GM18502 (cell line): Measurements from ENCODE around the gene ATP6V0E2.
"Not testable (repeated sequence)": the region's sequence is repeated elsewhere in the genome, so short reads cannot be mapped to it uniquely, and the experiment has no call there.

ENCODE experiments used
- ATAC-seq: cut with Tn5 transposase; IDR thresholded peaks from one replicate; pipeline ENCODE4 v1.9.1; 2021; ENCODE audit warnings: mild to moderate bottlenecking; ENCODE audit not compliant: unreplicated experiment, poor library complexity

Gene ATP6V0E2

DNA sequence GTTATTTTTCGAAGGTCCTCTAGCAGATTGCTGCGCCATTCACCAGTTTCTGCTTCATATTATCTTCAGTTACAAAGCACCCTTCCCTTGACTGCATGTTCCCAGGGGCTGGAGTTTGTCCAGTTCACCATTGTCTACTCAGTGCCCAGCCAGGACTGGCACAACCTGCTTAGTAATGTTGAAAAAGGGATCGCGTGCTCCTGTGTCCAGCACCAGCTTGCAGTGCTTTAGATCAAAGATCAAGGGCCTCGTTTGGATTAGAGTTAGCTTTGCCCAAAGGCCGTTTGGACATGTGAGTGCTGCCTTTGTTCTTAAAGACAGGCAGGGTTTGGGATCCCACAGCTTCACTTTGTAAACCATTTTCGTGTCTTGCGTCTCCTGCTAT lies 867 bp downstream of the ATP6V0E2 start:
- ATAC-seq: no peak

DNA sequence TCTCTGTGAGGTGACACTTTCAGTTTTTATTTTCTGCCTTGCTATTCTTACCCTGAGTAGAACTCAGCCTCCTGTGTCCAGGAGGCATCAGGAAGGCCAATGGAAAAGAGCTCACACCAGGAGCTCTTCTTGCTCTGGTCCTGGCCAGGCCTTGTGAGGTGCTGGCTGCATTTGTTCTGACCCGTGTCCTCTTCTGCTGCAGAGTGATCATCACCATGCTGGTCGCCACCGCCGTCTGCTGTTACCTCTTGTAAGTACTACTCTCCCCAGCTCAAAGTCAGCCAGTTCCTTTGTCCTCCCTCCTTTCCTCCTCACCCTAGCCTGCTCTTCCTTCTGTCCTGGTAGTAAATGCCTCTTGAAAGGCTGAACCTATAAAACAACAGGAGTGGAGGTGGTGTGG lies 1.6 kb downstream of the ATP6V0E2 start:
- no peak for ATAC-seq

DNA sequence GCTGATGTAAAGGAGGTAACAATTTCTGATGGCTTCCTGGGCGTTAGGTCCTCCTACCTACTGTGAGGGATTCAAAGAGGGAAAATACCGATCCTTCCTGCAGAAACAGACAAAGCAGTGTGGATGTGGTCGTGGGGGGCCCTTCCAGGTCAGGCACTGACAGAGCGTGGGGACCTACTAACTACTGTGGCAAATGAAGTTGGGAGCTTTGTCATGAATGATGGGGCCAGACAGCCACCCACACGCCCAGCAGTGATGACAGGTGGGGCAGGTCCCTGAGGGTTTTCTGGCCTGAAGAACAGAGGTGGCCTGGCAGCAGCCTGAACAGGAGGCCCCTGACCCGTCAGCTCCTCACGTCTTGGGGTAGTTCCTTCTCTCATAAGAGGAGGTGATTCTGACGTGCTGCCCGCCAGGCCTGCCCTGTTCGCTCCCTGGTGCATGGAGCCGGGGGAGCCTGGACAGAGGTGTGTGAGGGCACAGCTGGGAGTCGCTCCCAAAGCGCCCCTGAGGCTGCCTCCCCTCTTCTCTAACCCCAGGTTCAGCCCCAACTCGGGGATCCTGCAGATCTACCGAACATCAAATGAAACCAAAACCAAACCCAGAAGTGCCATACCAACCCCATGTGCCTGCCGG lies 4.2 kb downstream of the ATP6V0E2 start:
- no peak for ATAC-seq

DNA sequence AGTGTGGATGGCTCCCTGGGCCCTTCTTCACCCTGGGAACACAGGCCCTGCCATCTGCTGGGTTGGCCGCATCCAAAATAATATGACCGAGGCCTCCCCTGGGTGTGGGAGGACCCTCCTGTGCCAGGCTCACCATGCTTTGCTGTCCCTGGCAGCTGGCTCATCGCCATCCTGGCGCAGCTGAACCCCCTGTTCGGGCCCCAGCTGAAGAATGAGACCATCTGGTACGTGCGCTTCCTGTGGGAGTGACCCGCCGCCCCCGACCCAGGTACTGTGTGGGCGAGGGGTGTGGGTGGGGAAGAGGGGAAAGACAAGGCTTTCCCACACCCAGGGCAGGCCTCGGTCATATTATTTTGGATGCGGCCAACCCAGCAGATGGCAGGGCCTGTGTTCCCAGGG lies 4.8 kb downstream of the ATP6V0E2 start:
- no peak for ATAC-seq

DNA sequence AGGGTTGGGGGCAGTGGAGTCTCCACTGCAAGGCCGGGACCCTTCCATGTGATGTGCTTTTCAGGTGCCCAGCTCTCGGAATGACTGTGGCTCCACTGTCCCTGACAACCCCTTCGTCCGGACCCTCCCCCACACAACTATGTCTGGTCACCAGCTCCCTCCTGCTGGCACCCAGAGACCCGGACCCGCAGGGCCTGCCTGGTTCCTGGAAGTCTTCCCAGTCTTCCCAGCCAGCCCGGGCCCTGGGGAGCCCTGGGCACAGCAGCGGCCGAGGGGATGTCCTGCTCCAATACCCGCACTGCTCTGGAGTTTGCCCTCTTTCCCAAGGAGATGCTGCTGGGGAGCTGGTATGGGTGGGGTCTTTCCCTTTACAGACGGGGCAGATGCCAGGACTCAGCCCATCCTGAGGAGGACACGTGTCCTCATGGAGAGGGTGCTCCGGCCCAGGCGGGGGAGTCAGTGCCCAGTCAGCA lies 5.5 kb downstream of the ATP6V0E2 start:
- ATAC-seq: no peak

DNA sequence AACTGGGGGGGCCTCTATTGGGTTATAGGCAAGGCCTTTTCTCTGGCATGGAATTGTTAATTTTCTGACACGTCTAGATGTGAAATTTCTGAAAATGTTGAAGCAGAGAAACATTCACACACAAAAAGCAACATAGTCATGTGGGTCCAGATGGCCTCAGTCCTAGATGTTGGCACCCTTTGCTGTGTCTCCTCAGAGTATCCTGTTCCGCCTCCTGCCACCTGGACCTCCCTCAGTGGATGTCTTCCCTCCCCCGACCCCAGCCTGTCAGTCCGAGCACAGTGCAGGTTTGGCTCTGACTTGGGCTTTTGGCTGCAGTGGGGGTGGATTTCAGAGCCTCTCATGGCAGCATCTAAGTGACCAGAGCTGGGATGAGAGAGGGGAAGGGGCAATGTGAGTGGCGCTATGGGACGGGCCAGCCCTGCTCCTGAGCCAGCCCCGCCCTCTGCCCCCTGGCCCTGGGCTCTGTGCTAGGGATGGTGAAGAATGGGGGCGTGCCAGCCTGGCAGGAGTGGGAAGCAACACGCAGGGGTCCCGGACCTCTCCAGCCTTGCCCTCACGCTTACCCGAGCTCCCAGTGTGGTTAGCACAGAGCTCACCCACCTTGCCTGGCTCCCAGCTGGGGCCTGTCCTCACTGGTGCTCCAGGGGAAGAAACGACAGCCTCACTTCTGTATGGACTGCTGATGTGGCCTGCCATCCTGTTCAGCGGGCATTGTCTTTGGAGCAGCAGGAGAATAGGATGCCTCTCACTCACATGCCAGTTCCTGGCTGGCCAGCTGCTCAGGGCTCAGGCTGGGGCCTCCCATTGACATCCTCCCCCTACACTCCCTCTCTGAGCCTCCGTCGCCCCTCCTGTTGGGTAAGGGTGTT lies 6.2 kb downstream of the ATP6V0E2 start:
- ATAC-seq: no peak

DNA sequence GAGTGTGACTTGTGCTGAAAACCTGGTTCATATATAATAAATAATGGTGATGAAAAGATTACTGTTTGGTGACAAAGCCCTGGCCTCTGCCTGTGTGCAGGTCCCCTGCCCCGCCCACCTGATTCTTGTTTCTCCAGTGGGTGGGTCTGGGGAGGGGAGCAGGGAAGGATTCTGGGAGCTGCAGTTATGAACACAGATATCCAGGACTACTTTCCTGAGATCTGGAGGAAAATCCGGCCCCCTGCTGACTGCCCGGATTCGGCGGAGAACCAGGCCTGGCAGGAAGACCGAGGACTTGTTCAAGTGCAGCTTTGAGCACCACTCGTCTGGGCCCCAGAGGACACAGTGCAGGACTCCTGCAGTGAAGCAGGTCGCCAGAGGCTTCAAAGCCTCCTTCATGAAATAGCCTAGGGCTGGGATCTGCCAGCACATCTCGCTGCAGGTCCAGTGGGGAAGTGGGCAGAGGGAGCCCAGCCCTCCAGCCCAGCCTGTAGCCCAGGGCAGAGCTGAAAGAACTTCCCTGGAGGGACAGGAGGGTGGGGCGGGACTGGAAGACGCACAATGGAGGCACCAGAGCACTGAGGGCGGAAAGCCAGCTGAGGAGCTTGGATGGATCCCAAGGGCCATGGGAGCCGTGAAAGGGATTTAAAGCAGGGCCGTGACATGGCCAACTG lies 7.0 kb downstream of the ATP6V0E2 start:
- ATAC-seq: no peak

DNA sequence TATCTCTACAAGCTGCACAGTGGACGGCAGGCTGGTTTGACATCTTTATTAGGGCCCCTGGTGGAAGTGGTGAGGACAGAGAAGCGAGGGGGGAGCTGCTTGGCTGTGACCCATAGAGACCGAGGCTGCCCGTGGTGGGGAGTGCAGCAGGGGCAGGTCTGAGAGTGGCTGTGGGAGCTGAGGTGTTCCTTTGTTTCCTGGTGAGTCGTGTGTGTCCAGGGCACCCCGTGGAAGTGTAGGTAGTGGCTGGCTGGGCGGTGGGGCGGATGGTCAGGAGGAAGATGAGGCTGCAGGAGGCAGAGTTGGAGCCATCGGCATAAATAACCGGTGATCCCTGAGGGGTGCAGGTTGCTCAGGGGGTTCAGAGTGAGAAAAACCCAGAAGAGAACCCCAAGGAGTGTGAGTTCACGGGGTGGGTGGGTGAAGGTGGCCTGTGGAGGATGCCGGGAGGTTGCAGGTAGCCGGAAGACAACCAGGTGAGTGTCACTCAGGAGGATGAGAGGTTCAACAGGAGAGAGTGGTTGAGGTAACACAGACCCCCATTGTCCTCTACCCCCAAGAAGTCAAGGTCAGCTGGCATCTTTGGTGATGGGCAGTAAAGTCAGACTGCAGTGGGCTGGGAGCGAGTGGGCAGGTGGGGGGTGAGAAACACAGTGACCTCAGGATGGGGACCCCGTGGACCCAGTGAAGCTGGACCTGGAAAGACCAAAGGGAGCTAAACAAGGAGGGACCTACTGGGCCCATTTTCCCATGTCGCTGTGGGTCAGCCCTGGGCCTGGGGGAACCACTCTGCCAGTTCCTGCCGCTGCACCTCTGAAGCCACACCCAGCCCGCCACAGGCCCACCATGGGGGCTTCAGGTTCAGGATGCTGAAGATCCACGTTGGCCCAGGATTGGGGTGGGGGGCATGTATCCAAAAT lies 7.8 kb downstream of the ATP6V0E2 start:
- ATAC-seq: no peak

DNA sequence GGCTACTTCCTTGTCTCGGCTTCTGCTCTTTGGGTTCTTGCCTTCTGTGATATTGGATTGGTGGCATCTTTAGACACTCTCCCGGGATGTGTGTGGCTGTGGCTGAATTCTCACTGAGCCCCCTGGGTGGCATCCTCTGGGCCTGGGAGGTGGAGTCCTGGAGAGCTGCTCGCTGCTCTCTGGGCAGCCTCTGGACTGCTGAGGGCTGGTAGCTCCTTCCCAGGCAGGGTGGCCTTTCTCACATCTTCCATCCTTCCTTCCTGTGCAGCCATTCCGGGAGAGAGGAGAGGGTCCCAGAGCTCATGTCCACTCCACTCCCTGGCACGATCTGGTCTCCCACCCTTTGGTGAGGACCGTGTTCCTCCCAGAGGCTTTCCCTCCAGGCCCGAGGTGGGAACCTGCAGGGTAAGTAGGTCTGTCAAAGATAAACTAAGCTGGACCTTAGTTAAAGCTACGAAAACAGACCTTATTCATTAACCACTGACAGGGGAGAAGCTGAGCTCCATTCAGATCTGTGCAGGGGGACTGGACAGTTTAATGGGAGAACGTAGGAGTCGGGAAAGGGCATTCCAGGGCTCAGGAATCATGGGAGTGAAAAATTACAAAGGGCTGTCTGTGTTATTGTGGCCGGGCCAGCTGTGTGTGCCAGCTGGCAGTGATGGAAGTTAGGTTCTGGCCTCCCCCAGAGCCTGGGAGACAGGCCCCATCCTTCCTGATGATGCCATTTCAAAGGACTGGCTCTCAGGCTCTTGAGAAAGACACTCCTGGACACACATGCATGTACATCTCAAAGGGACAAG lies 8.7 kb downstream of the ATP6V0E2 start:
- no peak for ATAC-seq

DNA sequence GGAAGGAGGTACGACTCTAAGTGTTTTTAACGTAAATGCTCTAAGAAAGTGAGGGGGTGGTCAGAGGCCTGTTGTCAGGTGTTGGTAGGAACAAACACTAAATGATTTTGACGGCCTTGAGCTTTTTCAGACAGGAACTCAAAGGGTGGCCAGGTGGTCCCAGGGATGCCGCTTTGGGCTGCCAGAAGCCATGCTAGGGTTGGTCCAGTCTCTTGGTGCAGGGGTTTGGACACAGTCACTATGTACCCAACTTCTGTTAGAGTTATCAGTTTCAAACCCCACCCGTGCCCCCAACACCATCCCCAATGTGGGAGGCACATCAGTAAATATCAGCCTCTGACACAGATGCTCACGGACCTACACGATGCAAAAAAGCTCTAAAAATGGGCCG lies 9.3 kb downstream of the ATP6V0E2 start:
- no peak for ATAC-seq

DNA sequence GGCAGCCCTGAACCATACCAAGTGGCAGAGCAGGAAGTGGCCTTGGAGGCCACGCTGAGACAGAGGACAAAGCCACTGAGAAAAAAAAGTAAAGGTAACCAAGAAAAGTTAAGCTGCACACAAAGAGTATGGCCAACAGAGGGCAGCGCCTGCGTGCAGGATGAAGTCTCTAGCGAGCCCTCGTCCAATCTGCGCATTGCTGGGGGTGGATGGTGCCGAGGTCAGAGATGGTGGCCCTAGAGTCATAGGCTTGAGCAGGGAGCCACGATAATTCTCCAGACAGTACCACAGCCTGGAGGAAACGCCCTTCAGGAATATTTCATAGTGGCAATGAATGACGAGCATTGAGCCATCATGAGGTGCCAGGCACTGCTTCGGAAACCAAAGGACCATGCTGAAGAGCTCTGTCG lies 9.7 kb downstream of the ATP6V0E2 start:
- no peak for ATAC-seq

DNA sequence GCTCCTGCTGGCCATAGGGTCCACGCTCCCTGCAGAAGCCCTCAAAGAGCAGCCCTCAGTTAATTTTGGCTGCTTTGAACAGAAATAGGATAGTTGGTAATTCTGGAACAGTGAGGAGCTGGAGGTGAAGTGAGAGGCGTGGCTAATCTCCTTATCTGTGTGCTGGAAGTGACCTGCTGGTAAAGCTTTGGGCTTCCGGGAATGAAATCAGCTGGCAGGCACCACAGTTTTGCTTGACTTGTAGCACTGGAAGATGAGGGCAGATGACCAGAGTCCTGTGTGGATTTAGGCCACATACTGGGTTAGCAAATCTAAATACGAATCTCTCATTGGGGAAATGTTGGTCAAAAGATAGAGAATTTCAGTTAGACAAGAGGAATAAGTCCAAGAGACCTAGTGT lies 10.2 kb downstream of the ATP6V0E2 start:
- no peak for ATAC-seq

DNA sequence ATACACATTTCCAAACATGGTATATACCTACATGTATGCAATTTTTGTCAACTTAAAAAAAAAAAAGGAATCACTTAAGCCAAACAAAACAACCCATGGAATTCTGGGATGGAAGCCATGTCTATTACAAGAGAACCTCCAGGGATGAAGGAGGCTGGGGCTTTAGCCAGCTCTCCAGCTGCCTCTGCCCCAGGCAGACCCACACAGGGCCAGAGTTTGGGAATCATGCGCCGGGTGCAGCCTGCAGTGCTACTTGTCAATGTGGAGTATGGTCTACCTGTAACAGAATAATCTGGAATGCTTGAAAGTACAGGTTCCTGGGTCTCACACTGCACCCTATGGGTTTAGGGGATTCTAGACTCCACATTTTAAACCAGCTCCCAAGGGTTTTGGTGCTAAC lies 10.8 kb downstream of the ATP6V0E2 start:
- no peak for ATAC-seq

DNA sequence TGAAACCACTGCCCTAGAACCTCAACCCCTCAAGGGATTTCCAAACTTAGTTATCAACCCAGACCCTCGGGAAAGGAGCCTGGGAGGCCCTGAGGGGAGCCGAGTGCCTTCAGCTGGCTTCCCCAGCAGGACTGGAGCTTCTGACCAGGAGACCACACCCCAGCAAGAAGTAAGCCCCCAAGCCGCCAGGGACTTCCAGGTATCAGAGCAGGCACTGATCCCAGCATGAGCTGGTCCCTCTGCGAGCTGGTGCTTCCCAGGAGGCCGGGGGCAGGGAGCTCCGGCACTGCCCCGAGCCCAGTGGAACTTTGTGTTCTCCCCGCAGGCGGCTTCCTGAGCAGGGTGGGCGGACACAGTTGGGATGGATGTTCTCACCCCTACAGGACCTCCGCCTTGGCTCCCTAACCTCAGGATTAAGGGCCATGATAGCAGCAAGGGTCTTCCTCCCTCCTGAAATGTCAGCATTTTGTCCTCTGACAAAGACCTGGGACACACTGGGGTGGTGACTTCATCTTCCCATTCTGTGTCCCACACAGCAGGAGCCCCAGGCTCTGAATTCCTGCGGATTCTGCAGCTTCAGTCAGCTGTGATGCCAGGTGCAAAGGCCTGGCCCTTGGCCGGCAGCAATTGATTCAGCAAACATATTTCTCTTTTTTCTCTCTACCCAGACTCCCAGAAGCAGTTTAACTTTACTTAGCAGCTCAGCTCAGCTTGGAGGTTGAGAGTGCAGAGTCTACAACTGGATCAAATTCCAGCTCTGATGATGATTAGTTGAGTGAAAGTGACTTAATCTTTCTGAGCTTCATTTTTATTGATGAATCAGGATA lies 11.6 kb downstream of the ATP6V0E2 start:
- no peak for ATAC-seq

DNA sequence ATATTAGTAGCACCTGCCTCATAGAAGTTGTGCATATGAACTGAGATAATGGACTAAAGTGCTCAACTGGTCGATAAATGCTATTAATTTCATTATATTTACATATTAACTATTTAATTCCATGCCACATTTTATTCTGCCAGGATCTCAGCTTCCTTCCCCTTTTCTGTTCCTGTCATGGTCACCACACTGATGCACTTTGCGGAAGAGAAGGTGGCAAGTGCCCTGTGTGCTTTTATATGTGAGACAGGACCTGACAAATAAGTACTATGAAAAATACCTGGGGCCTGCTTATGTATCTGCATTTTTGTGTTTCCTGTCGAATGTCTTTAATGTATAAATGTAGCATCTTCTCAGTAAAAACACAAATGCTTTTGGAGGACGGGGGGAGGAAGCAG lies 12.2 kb downstream of the ATP6V0E2 start:
- no peak for ATAC-seq

DNA sequence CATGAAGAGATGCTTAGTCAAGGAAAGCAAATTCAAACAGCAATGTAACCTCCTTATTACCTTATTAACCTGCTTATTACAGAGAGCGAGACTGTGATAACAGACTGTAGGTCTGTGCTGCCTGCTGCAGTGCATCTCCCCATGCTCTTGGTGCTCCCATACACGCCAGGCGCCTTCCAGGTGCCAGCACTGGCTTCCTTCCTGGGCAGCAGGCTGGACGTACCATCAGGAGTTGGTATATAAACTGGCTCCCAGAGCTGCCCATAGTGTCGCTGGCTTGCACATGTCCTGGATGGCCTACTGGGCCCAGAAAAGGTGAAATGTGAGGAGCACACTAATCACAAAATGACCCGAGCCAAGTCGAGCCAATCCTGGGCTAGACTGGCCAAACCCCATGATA lies 13.5 kb downstream of the ATP6V0E2 start:
- ATAC-seq: no peak

DNA sequence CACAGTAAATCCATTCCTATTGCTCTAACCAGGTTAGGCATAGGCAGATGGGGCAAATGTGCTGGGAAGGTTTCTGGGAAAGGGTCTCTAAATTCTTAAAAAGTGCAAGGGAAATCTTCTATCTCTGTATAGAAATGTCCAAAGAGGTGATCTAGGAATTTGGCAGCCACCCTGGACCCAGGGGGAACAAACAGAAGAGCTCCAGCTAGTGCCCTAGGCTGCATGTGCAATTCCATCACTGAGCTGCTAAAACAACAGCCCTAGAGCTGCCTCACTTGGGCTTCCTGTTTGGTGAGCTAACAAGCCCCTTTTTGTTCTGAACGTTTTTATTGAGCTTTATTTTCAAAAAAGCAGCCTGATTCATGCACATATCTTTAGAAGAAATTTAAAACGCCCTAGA lies 16.9 kb downstream of the ATP6V0E2 start:
- not testable (repeated sequence) for ATAC-seq

DNA sequence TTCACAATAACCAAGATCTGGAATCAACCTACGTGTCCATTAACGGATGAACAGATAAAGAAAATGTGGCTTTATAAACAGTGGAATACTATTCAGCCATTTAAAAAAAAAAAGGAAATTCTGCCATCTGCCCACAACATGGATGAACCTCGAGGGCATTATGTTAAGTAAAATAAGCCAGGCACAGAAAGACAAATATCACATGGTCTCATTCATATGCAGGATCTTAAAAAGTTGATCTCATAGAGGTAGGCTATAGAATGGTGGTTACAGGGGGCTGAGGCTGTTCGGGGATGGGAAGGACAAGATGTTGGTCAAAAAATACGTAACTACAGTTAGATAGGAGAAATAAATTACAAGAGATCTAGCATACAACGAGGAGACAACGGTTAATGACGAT lies 21.2 kb downstream of the ATP6V0E2 start:
- ATAC-seq: not testable (repeated sequence)
